ENCODE data around the gene ZNRF1. TPM values are rescaled to one million over a fixed set of nuclear protein-coding genes. Genes with fewer than 3 reads are reported as not detected.

ZNRF1 gene
- total RNA-seq, 1 donor = 2.9 TPM

GRCh38 chr16:75097191-75097761, 98.5 kb downstream of the ZNRF1 start:
- no peak overlapping the region for H3K4me3 ChIP-seq (ENCODE audit: low read length)

GRCh38 chr16:75097941-75098901, 99.4 kb downstream of the ZNRF1 start:
- H3K9me3 ChIP-seq (ENCODE audit: low read depth, low read length) = no peaks in the 10 kb centered on the region
- no peak overlapping the region for H3K4me3 ChIP-seq (ENCODE audit: low read length)
- H3K27me3 ChIP-seq (ENCODE audit: insufficient read depth, low read length) = no peaks in the 10 kb centered on the region
- H3K4me1 ChIP-seq (ENCODE audit: insufficient read depth, low read length) = peaks cover 30% of the 10 kb centered on the region

More at GRCh38 chr16:75097191-75097761, 98.5 kb downstream of the ZNRF1 start:
- H3K27me3 ChIP-seq (ENCODE audit: insufficient read depth, low read length) = no peaks in the 10 kb centered on the region
- H3K9me3 ChIP-seq (ENCODE audit: low read depth, low read length) = no peaks in the 10 kb centered on the region
- H3K4me1 ChIP-seq (ENCODE audit: insufficient read depth, low read length) = peaks cover 30% of the 10 kb centered on the region

GRCh38 chr16:75099075-75099667, 100.3 kb downstream of the ZNRF1 start:
- peaks cover 31% of the 10 kb centered on the region for H3K4me1 ChIP-seq (ENCODE audit: insufficient read depth, low read length)
- no peak overlapping the region for H3K4me3 ChIP-seq (ENCODE audit: low read length)
- H3K27me3 ChIP-seq (ENCODE audit: insufficient read depth, low read length) = no peaks in the 10 kb centered on the region
- H3K9me3 ChIP-seq (ENCODE audit: low read depth, low read length) = no peaks in the 10 kb centered on the region

GRCh38 chr16:75099738-75100602, 101.1 kb downstream of the ZNRF1 start:
- Histone ChIP-seq H3K4me3 (ENCODE audit: low read length) (no peak overlapping the region), H3K27me3 (ENCODE audit: insufficient read depth, low read length) (no peaks in the 10 kb centered on the region), H3K4me1 (ENCODE audit: insufficient read depth, low read length) (peaks cover 39% of the 10 kb centered on the region), H3K9me3 (ENCODE audit: low read depth, low read length) (no peaks in the 10 kb centered on the region)

GRCh38 chr16:75100603-75100990, 101.8 kb downstream of the ZNRF1 start:
- H3K9me3 ChIP-seq (ENCODE audit: low read depth, low read length) = no peaks in the 10 kb centered on the region
- peaks cover 45% of the 10 kb centered on the region for H3K4me1 ChIP-seq (ENCODE audit: insufficient read depth, low read length)
- H3K27me3 ChIP-seq (ENCODE audit: insufficient read depth, low read length) = no peaks in the 10 kb centered on the region
- no peak overlapping the region for H3K4me3 ChIP-seq (ENCODE audit: low read length)

GRCh38 chr16:75101635-75102034, 102.8 kb downstream of the ZNRF1 start:
- H3K27me3 ChIP-seq (ENCODE audit: insufficient read depth, low read length) = no peaks in the 10 kb centered on the region
- no peaks in the 10 kb centered on the region for H3K9me3 ChIP-seq (ENCODE audit: low read depth, low read length)
- no peak overlapping the region for H3K4me3 ChIP-seq (ENCODE audit: low read length)
- H3K4me1 ChIP-seq (ENCODE audit: insufficient read depth, low read length) = peaks cover 55% of the 10 kb centered on the region

GRCh38 chr16:75102595-75102994, 103.8 kb downstream of the ZNRF1 start:
- Histone ChIP-seq H3K4me3 (ENCODE audit: low read length) (no peak overlapping the region), H3K27me3 (ENCODE audit: insufficient read depth, low read length) (no peaks in the 10 kb centered on the region), H3K4me1 (ENCODE audit: insufficient read depth, low read length) (peaks cover 60% of the 10 kb centered on the region)

GRCh38 chr16:75103994-75104393, 105.2 kb downstream of the ZNRF1 start:
- Histone ChIP-seq H3K27me3 (ENCODE audit: insufficient read depth, low read length) (no peaks in the 10 kb centered on the region), H3K4me1 (ENCODE audit: insufficient read depth, low read length) (peaks cover 59% of the 10 kb centered on the region)

More at GRCh38 chr16:75102595-75102994, 103.8 kb downstream of the ZNRF1 start:
- H3K9me3 ChIP-seq (ENCODE audit: low read depth, low read length) = no peaks in the 10 kb centered on the region

GRCh38 chr16:75104836-75105235, 106.0 kb downstream of the ZNRF1 start:
- Histone ChIP-seq H3K4me3 (ENCODE audit: low read length) (no peak overlapping the region), H3K4me1 (ENCODE audit: insufficient read depth, low read length) (peaks cover 59% of the 10 kb centered on the region), H3K9me3 (ENCODE audit: low read depth, low read length) (no peaks in the 10 kb centered on the region), H3K27me3 (ENCODE audit: insufficient read depth, low read length) (no peaks in the 10 kb centered on the region)

More at GRCh38 chr16:75103994-75104393, 105.2 kb downstream of the ZNRF1 start:
- H3K4me3 ChIP-seq (ENCODE audit: low read length) = no peak overlapping the region
- no peaks in the 10 kb centered on the region for H3K9me3 ChIP-seq (ENCODE audit: low read depth, low read length)

GRCh38 chr16:75105306-75106061, 106.7 kb downstream of the ZNRF1 start:
- Histone ChIP-seq H3K9me3 (ENCODE audit: low read depth, low read length) (no peaks in the 10 kb centered on the region), H3K4me1 (ENCODE audit: insufficient read depth, low read length) (peaks cover 59% of the 10 kb centered on the region), H3K4me3 (ENCODE audit: low read length) (no peak overlapping the region)

GRCh38 chr16:75106351-75107274, 107.8 kb downstream of the ZNRF1 start:
- H3K4me1 ChIP-seq (ENCODE audit: insufficient read depth, low read length) = peaks cover 68% of the 10 kb centered on the region
- H3K27me3 ChIP-seq (ENCODE audit: insufficient read depth, low read length) = no peaks in the 10 kb centered on the region
- no peak overlapping the region for H3K4me3 ChIP-seq (ENCODE audit: low read length)
- no peaks in the 10 kb centered on the region for H3K9me3 ChIP-seq (ENCODE audit: low read depth, low read length)

More at GRCh38 chr16:75105306-75106061, 106.7 kb downstream of the ZNRF1 start:
- H3K27me3 ChIP-seq (ENCODE audit: insufficient read depth, low read length) = no peaks in the 10 kb centered on the region

- Histone ChIP-seq H3K9me3 (ENCODE audit: low read depth, low read length) (no peaks in the 10 kb centered on the region), H3K4me1 (ENCODE audit: insufficient read depth, low read length) (peaks cover 77% of the 10 kb centered on the region), H3K27me3 (ENCODE audit: insufficient read depth, low read length) (peaks cover 4% of the 10 kb centered on the region), H3K4me3 (ENCODE audit: low read length) (no peak overlapping the region)
Measured at GRCh38 chr16:75107505-75107904, 108.7 kb downstream of the ZNRF1 start.

All from mononuclear cell (primary cell).